NCI-H1092 (cell line): ENCODE results near the gene GYS2.
"Not testable (repeated sequence)": the region's sequence is repeated elsewhere in the genome, so short reads cannot be mapped to it uniquely, and the experiment has no call there.

Experiments
- DNase-seq: peaks from one replicate; lab custom pipeline; 2025; lab: John Stamatoyannopoulos, UW

GYS2 gene

DNA sequence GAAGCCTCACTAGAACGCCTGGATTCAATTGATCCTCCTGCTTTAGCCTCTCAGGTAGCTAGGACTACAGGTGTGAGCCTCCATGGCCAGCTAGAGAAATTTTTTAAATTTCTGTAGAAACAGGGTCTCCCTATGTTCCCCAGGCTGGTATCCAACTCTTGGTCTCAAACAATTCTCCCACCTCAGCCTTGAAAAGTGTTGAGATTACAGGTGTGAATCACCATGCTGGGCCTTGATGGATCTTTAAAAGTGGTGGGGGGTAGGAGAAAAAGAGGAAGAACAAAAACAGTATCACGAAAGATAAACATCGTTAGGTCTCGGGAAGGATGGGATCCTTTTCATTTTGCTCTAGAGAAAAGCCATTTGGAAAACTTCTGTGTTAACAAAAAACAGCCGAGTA lies 4.5 kb downstream of the GYS2 start:
- DNase-seq = no peak

DNA sequence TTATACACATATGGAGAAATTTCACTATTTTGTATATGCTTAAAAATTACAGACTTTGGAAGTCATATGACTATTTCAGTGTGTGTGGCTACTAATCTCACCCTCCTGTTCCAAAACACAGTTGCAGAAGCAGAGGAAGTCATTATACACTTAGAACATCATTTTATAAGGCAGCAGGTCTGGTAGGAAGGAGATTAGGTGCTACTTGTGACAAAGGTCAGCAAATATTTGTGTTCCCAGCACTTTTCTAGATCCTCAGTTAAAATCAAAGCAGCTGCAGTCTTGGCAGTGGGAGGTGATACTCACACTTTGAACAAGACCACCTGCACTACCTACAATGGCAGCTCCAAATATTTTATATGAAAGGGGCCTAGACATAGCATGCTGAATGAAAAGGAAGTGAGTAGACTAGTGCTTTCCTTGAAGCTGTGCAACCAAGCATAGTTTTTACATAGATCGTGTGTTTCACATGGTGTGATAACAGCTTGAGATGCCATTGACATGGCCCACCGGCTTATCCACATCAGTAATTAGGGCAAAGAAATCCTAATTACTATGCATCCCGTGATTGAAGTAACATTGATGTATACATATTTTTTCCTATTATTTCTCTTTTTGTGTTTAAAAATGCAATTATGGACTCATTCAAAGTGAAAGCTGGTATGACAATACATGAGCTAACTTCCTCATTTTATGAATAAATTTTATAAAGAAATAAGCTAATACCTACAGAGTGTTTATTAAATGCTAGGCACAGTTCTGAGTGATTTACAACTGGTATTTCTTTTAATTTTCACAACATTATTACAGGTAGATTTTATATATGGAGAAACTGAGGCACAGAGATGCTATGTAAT lies 5.3 kb downstream of the GYS2 start:
- DNase-seq = no peak

GRCh38 chr12:21598651-21599050 lies 6.0 kb downstream of the GYS2 start:
- DNase-seq = no peak

DNA sequence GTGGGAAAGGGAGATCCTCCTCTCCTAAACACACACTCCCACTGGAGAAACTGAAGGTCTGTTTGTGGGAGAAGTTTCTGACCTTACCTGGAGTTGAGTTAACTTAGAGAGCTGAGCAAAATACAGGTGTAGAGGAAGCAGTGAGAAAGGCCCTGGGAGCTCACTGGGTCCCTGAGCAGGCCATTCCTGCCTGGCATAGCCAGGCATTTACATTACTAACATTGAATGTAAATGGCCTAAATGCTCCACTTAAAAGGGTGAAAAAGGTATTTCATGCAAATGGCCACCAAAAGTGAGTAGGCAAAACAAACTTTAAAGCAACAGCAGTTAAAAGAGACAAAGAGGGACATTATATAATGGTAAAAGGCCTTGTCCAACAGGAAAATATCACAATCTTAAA lies 9.3 kb downstream of the GYS2 start:
- DNase-seq = not testable (repeated sequence)

DNA sequence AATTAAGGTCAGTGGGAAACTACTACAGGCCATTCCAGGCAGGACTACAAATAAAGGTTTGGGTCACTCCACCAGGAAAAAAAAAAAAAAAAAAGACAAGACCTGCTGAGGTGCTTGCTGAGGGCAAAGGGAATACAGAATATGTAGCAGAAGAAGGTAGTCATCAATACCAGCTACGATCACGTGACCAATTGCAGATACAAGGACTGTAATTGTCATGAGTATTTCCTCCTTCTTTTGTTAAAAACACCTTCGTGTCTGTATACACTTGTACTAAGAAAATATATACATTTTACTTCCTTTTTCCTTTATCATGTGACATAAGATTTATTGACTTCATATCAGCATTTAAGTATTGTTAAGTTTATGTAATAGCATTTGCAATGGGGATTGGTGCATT lies 19.2 kb downstream of the GYS2 start:
- DNase-seq = no peak

DNA sequence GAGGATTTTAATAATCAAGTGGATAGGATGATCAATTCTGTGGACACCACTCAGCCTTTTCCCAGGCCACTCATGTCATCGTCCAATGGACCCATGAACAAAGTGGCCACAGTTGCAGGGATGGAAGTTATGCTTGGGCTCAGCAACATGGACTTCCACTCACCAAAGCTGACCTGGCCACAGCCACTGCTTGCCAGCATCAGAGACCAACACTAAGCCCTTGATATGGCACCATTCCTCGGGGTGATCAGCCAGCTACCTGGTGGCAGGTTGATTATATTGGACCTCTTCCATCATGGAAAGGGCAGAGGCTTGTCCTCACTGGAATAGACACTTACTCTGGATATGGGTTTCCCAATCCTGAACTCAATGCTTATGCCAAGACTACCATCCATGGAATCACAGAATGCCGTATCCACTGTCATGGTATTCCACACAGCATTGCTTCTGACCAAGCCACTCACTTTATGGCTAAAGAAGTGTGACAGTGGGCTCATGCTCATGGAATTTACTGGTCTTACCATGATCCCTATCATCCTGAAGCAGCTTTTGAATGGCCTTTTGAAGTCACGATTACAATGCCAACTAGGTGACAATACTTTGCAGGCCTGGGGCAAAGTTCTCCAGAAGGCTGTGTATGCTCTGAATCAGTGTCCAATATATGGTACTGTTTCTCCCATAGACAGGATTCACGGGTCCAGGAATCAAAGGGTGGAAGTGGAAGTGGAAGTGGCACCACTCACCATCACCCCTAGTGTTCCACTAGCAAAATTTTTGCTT lies 20.1 kb downstream of the GYS2 start:
- not testable (repeated sequence) for DNase-seq

DNA sequence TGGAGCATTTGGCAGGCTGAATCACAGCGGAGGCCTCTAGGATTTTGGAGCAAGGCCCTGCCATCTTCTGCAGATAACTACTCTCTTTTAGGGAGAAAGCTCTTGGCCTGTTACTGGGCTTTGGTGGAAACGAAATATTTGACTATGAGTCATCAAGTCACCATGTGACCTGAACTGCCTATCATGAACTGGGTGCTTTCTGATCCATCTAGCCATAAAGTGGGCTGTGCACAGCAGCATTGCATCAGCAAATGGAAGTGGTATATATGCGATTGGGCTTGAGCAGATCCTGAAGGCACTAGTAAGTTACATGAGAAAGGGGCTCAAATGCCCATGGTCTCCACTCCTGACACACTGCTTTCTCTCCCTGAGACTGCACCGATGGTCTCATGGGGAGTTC lies 21.1 kb downstream of the GYS2 start:
- no peak for DNase-seq

DNA sequence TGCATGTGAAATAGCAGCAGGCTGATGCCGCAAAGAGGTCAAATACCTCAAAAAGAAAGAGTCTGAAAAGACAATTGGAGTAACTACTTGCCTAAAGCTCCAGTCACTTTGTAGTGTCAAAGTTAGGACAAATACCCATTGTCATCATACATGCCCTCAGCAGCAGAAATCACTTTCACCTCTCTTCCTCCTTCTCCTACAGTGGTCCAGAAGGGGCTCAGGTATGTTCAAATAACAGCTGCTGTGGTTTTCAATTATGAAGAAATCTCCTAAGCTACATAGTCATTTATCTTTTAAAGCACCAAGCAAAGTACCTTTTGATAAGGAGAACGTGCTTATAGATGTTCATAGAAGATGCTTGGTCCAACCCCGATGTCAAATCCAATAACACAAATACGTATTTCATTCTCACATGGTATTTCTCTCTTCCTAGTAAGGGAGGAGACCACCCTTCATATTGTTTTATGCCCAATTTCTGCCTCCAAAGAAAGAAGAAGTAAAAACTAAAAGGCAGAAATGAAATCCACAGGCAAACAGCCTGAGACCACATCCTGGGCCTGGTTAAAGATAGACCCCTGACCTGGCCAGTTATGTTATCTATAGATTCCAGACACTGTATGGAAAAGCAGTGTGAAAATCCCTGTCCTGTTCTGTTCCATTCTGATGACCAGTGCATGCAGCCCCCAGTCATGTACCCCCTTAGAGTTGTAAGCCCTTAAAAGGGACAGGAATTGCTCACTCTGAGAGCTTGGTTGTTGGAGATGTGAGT lies 23.7 kb downstream of the GYS2 start:
- no peak for DNase-seq

GRCh38 chr12:21577516-21577915 lies 27.1 kb downstream of the GYS2 start:
- no peak for DNase-seq

- no peak for DNase-seq
These were observed 28.2 kb downstream of the GYS2 start for GRCh38 chr12:21576431-21576830.

DNA sequence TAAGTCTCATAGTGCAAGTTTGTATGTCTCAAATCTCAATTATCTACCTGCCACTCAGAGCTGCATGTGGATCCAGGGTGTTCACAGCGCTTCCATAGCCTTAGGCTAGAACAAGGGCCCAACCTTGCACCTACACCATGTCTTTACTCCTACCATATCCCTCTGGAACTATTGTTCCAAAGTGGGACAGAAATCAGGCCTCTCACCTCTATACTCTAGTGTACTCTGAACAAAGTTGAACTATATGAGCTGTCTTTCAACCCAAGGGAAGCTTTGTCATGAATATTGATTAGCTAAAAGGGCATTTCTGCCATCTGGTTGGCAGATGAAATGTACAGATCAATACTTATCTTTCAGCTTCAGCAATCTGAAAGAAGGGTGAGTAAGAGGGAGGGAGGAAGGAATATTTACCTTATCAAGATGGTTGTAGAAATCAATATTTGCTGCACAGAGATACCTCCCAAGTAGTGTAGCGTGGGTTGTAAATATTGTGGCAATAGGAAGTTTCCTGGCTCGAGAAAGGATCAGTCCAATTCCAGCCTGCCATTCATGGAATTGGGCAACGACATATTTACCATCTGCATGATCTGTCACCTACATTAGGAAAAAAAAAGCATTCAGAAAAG lies 30.8 kb downstream of the GYS2 start:
- DNase-seq = no peak

DNA sequence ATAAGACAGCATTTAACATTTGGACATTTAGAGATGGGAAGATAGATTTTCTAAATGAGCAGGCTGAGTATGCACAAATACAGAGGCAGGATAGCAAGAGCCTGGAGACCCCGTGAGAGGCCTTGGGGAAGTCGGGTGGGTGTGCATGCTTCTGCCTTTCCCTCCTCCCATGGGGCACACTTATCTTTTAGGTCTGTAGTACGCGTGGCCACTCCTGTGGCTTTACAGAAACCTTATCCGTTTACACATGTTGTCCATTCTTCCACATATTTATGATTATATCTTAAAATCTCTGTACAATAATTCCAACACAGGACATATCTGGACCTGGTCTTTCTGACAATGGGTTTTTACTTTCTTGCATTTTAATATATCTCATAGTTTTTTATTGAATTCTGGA lies 33.6 kb downstream of the GYS2 start:
- DNase-seq = no peak

- DNase-seq = no peak
These were observed 36.5 kb downstream of the GYS2 start for GRCh38 chr12:21568115-21568514.

DNA sequence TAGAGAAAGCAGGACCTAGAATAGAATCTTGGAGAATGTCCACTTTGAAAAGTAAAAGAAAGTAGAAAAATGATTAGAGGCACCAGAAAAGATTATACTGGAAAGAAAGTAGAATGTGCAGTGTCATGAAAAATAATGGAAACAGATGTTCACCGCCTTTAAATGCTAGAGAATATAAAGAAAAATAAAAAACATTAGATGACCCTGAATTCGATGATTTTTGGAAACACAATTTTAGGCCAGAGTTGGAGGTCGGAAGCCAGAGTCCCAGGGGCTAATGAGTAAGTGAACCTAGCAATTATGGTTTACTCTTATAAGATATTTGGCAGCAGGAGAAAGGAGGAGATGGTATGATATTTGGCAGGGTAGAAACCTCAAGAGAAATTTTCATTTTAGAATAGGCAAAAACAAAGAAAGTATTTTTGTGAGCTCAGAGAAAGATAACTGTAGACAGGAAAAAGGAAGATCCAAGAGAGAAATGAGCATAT lies 37.7 kb downstream of the GYS2 start:
- DNase-seq = no peak

DNA sequence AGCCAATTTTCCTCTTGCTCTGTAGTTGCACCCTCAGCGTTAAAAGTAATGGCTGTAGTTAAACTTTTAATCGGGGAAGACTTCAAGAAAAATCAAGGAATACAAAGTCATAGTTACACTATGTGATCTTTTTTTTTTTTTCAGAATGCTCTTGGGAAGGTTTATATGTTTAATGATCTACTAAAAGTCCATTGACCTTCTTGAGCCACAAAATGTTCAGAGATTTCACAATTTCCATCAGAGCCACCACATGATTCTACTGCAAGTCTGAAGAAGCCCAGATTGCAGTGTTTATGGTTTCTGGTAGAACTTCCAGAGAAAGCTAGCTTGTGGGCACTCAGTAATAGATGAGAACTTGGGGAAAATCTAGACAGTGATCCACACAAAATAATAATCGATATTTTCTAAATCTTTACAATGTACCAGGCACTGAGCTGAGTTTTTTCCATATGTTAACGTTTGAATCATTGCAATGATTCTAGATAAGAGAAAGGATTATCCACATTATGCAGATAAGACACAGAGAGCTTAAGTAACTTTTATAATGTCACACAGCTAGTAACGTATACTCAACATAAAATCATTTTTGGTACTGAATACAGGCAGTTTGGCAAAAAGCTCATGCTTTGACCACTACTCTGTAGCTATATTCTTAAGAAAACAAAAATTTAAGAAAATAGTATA lies 38.3 kb downstream of the GYS2 start:
- DNase-seq = no peak

DNA sequence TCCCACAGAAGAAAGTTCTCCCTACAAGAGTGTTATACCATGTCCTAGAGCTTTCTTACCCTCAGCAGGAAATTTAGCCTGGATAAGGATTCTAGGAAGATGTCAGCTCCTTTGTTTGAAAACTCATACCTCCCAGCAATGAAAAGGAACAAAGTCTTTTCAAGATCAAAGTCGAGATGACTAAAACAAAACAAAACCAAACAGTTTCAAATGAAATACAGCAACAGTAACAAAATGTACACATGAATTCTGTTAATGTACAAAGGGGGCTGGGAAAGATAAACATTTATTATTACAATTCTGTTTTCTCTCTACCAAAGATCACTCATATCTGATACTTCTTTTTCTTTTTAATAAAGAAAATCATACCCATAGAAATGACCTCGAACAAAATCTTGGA lies 41.8 kb downstream of the GYS2 start:
- no peak for DNase-seq

DNA sequence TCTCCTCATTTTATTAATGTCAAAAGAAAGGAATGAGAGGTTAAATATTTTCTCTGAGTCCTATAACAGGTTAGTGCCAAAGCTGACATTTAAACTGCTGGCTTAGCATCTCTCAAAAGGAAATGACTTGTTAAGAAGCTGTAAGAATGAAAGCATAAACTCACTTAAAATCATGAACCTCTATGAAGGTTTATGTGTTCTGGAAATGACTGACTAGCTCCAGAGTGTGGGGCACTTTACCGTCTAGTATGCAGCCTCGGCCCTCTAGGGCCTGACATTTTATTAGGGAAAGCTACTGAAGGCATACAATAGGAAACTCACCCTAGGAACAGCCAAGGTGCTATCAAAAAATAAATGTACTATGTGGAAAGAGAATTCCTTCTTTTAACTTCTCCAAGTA lies 43.5 kb downstream of the GYS2 start:
- no peak for DNase-seq

- no peak for DNase-seq
These were observed 44.6 kb downstream of the GYS2 start for GRCh38 chr12:21559855-21560569.

DNA sequence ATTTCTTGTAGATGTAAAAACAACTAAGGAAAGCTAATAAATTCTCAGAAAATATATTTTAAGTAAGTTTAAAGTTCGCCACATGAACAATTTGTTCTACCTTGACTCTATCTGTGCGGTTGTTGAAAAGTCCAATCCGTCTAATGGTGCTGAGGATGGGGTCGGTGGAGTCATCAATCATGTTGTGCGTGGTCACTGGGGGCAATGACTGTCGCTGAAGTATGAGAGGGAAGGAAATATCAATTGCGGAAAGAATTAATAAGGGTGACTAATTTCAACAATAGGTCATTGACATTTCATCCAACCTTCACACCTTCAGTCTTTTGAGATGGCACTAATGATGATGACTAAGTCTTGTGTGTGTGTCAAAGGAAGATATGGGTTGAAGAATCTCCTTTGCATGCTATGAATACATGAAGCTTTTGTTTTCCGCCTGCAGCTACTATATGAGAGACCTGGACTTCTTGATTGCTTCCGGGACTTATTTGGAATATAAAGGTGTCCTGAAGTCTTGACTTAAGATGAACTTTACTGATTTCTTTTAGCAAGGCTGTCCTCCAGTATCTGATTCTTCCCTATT lies 46.5 kb downstream of the GYS2 start:
- no peak for DNase-seq

- no peak for DNase-seq
These were observed 51.3 kb downstream of the GYS2 start for GRCh38 chr12:21553329-21553675.
